CD4-positive, alpha-beta T cell treated with Interferon gamma for 1 hour (primary cell): ENCODE data around the gene ODC1.
"Not testable (repeated sequence)": the region's sequence is repeated elsewhere in the genome, so short reads cannot be mapped to it uniquely, and the experiment has no call there.

Experiments
- DNase-seq: peaks from one replicate; pipeline ENCODE4 v3.0.0-alpha.2; 2020

Gene ODC1

DNA sequence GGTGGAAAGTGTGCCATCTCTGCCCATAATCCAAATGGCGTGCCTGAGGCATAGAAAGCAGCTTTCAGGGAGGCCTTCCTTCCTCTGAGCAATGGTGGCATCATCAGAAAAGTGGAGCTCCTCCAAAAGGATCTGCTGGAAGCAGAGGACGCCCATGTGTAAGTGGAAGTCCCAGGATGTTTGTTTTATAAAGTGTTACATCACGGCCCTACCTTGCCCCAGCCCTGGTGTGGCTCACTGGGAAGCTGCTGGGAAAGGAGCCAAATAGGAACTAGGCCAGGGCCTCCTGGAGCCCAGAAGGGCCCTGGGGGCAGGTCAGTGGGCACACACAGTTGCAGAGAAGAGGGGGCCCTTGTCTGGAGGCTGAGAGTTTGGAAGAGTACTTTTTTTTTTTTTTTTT is 4.2 kb upstream of the ODC1 start:
- DNase-seq: no peak

DNA sequence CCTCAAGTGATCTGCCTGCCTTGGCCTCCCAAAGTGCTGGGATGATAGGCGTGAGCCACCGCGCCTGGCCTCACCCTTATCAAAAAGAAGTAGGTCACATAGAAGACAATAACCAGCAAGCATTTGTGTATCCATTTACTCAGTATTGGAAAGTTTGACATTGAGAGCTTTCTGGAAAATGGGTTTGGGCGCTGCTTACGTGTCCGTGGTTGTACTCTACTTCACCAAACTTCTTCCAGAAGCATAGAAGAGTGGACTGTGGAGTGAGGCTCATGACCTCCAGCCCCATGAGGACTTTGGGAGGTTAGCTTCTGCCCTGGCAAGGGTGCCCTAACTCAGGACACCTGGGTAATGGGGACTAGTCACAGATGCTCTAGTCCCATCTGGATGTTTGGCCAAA is 3.7 kb upstream of the ODC1 start:
- DNase-seq: no peak

- DNase-seq: no peak
Measured at GRCh38 chr2:10449838-10450691, 1.9 kb upstream of the ODC1 start.

DNA sequence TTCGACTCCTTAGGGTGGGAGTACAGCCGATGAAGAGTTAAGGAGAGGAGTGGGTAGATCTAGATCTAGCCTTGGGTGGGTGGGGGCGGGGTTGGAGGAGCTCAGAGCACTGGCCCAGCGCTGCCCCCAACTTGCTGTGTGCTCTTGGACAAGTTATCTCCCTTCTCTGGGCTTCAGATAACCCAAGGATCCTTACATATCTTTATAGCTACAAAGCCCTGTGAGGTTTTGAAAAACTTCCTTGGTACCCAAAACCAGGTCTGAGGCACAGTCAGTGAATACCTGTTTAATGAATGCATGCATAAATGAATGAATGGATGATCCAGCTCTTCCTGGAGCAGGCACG is 1.3 kb upstream of the ODC1 start:
- DNase-seq: no peak

DNA sequence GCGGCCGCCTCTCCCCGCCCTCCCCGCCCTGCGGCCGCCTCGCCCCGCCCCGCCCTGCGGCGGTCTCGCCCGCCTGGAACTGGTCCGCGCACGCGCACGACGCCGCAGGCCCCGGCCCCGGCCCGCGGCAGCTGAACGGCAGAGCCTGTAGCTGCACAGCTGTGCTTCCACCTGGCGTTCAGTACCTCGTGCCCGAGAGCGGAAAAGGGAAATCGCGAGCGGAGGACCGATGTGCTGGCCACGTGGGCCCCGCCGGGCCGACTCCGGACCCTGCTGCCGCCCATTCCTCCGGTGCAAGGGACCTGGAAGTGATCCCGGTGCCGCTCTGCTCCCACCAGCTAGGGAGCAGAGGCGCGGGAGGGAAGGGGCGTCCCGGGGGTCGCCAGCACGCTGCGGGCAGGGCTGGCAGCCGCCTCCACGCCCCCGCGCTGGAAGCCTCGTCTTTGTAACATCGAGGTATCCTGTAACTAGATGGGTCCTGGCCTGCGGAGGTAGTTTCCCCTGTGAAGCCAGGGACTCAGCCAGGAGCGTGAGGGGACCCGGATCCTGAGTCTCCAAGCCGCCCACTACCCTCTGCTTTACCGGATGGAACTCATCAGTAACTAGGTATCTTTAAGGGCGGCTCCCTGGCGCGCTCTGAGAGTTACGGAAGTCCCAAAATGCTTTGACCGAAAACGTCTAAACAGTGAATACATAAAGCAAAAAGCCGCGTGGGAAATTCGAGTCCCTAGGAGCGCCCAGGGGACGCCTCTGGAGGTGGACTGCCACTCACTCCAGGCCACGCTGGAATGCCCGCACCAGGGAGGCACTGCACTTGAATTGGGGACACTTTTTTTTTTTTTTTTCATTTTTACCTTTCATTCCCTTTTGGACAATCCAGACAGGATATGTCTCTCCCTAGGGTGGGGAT is 704 bp upstream of the ODC1 start:
- peak; percentile 44 for DNase-seq

DNA sequence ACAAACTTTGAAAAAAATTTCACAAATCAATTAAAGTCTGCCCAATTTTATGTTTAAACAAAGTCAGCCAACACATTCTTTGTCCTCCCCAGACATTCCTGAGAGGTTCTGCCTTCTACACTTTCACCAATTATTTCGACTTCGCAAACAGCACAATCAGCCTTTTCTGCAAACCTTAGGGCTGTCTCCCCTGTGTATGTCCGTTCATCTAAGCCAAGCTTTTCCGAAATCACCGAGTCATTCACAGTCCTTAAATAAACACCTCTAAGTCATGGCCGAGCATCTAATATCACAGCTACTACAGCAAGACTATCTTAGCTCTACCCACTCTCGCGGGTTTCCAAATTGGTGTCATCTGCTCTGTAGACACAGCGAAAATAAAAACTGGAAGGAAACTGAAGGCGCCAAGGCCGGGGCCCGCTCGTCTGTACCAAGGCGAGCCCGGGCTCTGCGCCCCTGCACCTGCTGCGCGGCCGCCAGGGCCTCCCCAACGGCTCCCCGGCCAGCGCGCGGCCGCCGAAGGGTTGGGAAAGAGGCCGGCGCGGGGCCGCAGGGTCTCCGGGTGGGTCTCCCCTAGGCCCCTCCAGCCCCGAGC is 730 bp downstream of the ODC1 start:
- DNase-seq: peak; percentile 50

DNA sequence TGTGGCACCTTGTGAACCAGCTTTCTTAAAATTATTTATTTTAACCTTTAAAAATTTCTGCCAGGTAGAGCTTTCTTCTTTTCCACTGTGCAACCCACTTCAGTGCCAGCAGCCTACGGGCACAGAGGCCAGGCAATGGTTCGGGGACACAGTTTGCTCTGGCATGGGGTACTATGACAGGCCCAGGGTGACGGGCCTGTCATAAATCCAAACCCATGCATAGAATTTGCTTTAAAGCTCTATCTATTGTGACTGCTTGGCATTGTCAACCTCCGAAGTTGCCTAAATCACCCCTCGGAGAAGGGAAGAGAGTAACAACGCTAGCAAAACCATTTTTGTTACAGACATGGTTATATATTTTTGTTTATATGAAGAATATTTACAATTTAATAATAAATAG is 1.5 kb downstream of the ODC1 start:
- DNase-seq: no peak

DNA sequence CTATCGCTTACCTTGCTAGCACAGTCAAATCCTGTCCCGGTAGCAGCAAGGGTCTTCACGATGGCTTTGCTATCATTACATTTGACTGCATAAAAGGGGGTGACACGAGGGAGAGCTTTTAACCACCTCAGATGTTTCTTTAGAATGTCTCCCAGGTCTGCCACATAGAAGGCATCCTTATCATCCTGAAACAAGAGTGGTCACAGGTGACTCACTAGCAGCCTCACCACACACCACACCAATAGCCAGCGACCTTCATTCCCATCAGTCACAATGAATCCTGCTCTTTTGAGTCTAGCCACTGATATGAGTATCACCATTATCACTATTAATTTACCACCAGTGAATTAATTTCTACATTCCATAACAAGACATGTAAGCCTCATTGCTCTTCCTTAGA is 3.7 kb downstream of the ODC1 start:
- no peak for DNase-seq

DNA sequence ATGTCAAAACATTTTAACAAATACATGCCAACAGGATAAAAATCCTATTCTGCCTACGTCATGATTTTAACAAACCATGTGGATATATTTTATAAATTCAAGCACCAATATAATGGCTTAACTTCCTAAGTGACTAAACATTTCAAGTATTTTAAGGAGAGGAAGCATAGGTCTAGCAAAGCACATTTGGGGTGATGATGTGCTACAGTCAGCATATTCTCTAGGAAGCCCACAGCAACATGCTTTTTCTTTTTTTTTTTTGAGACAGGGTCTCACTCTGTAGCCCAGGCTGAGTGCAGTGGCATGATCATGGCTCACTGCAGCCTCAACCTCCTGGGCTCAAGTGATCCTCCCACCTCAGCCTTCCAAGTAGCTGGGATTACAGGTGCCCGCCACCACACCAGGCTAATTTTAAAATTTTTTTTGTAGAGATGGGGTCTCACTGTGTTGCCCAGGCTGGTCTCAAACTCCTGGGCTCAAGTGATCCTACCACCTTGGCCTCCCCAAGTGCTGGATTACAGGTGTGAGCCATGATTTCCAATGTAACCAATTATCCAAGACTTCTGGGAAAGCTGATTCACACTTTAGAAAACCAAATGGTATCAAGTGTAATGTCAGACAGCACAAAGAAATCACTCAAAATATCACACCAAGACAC is 5.5 kb downstream of the ODC1 start:
- not testable (repeated sequence) for DNase-seq

- DNase-seq: no peak
Measured at GRCh38 chr2:10441948-10442347, 6.2 kb downstream of the ODC1 start.

GRCh38 chr2:10440736-10441135 is 7.4 kb downstream of the ODC1 start:
- DNase-seq: no peak

DNA sequence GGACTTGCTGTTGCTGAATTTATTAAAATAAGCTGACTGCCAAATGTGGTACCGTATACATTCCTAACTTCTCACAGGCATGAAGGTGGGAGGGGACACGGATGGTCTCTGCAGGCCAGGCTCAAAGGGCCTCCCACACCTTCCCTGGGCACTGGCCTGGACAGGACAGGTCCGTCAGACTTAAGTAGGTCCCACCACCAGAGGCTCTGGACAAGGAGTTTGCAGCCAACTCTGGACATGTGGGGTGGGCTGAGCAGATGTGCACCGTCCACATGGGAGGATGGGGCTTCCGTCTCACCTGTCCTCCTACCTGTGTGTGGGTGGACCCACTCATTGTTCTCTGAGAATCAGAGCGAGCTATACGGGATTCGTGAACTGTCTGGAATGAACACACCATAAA is 8.2 kb downstream of the ODC1 start:
- DNase-seq: no peak

DNA sequence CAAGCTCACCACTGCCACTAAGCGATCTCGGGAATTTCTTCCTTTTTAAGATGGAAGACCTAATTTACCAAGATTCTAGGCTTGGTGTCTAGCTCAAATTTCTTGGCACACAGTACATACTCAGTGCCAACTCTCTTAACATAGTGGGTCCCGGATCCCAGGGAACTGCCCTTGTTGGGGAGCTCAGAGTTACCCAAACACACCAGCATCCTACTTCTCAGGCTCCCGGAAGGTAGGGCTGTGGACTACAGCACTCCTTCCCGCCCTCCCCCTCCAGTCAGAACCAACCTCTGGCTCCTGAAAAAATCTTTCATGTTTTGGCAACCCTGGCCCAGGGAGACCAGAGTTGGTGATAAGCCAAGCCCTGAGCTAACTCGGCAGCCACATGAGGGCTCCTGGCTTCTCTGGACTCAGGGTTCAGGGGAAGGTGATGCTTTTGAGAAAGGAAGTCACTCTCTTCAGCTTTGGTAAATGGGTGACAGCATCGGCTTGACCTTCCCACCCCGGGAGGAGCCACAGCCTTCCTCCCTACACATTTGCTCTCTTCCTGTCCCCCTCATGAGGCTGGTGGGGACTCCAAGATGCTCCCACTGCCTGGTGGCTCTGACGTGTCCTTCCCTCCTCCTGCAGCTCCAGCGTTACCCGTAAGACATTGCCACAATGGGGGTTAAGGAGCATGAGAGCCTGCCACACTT is 8.8 kb downstream of the ODC1 start:
- no peak for DNase-seq

GRCh38 chr2:10438688-10439087 is 9.4 kb downstream of the ODC1 start:
- no peak for DNase-seq

DNA sequence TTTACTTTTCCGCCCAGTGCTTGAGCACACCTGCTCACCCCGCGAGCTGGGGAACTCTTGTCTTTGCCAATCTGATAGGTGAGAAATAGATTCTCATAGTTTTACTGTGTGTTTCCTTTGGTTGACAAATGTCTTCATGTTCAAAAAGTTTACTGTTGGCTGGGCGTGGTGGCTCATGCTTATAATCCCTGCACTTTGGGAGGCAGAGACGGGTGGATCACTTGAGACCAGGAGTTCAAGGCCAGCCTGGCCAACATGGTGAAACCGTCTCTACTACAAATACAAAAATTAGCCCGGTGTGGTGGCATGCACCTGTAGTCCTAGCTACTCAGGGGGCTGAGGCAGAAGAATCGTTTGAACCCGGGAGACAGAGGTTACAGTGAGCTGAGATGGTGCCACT is 10.3 kb downstream of the ODC1 start:
- DNase-seq: no peak

- no peak for DNase-seq
Measured at GRCh38 chr2:10436583-10437110, 11.5 kb downstream of the ODC1 start.

DNA sequence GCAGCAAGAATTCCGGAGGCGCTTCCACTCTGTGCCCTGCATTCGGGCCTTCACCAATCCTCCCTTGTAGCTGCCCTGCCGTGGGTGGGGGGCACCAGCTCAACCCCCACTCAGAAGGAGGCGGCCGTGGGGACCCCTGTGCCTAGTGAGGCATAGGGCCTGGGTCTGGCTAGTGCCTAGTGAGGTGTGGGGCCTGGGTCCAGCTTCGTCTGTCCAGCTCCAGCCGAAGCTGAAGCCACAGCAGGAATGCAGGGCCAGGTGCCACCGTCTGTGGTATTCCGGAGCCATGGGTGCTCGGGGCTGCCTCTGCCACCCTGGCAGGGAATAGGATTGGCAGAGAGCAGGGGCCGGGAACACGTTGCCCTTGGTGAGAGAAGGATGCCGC is 12.3 kb downstream of the ODC1 start:
- DNase-seq: no peak

DNA sequence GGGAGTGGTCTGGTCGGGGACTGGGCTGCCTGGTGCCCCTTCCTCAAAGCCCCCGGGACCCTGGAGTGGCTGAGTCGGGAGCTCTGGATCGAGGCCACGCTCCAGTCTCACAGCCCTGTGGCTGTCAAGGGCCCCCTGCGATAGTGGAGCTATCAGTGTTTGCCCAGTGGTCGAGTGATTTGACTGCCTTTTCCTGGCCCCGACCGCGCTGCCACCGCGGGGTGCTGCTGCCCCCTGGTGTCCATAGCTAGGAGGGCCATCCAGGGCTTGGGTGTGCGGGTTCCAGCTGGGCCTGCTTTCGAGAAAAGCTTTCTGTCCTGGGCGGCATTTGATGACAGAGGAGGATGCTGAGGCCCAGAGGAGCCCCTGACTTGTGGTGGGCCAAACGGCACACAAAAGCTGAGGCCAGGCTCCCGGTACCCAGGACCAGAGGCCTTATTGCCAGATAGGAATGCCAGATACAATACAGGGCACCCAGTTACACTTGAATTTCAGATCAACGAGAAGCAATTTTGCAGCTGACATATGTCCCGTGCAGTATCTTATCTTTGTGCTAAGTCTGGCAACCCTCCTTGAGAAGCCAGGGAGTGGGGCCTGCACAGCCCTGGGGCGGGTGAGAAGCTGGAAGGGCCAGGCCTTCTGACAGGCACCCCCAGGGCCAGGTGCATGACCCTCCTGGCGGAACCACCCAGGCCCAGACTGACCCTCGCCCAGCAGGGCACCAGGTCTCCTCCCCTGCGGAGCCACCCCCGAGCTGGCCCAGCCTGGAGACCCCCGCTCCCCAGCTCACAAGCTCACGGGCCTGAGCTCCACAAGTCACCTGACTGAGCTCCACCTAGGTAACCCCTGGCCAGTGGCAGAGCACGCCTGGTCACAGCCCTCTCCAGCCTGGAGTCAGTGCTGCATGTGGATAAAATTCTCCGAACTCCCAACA is 13.0 kb downstream of the ODC1 start:
- peak; percentile 67 for DNase-seq

DNA sequence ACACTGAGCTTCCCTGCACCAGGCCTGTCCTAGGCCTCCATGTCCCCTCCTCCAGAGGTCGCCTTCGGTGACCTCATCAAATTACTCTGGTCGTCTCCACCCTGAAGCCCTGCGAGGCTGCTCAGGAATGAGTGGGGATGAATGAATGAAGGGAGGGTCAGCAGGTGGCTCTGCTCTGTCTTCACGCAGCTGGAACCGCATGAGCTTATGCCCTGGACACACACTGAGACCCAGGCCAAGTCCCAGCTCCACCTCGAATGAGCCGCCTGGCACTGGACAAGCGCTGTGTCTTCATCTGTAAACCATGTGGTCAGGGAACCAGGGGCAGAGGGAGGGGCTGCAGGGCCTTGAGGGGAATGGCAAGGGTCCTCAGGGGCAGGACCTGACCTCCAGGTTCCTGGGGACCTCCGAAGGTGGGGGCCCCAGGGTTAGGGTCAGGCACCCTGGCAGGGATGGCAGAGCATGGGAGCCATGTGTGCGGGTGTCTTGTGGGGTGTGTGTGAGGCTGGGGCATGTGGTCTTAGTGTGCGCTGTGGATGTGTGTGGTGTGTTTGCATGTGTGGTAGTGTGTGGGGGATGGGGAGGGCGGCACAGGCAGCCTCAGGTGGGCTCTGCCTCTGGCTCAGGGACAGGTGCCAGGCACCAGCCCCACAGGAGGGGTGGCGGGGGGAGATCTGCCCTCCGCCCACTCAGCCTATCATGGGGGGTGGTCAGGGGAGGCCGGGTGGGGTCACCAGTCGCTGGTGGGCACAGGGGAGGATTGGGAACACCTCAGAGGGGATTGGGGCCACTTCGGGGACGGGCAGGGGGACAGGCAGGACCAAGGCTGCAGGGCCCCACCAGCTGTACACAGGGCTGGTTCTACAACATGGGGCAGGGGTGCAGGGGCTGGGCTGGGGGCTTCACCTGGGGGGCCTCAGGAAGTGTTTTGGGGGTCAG is 13.9 kb downstream of the ODC1 start:
- no peak for DNase-seq
